SHP77 (cell line): ENCODE results near the gene TPRG1.

Source experiments
- DNase-seq, 2 experiments: peaks; one replicate each; lab custom pipeline; 2025; lab: John Stamatoyannopoulos, UW

TPRG1 gene

GRCh38 chr3:189355481-189356201 is 183.9 kb downstream of the TPRG1 start:
- DNase-seq = no peak

- DNase-seq = no peak
Observed at GRCh38 chr3:189360291-189360690, 188.5 kb downstream of the TPRG1 start.

GRCh38 chr3:189361103-189361835 is 189.5 kb downstream of the TPRG1 start:
- no peak for DNase-seq

- DNase-seq = no peak
Observed at GRCh38 chr3:189363590-189364255, 192.0 kb downstream of the TPRG1 start.

- no peak for DNase-seq
Observed at GRCh38 chr3:189365609-189366564, 194.1 kb downstream of the TPRG1 start.

GRCh38 chr3:189368384-189368783 is 196.6 kb downstream of the TPRG1 start:
- no peak for DNase-seq

GRCh38 chr3:189369636-189370035 is 197.9 kb downstream of the TPRG1 start:
- no peak for DNase-seq

- DNase-seq = no peak
Observed at GRCh38 chr3:189372243-189372642, 200.5 kb downstream of the TPRG1 start.
